GM19193 (cell line): Measurements from ENCODE around the gene ZNF438.

Experiments
- POLR2A ChIP-seq: IDR thresholded peaks from 4 replicates; pipeline ENCODE4 v1.6.1; 2011; ENCODE audit not compliant: insufficient read depth, insufficient read length; ENCODE audit errors: extremely low read depth

Gene ZNF438

GRCh38 chr10:31000867-31001266, 30.8 kb downstream of the ZNF438 start:
- TF ChIP-seq POLR2A: no peak

- no peak for TF ChIP-seq POLR2A
These were observed 31.4 kb downstream of the ZNF438 start for GRCh38 chr10:31000071-31000782.

GRCh38 chr10:30999070-30999712, 32.5 kb downstream of the ZNF438 start:
- TF ChIP-seq POLR2A: no peak

GRCh38 chr10:30997536-30998235, 34.0 kb downstream of the ZNF438 start:
- TF ChIP-seq POLR2A: no peak

GRCh38 chr10:30996481-30997005, 35.1 kb downstream of the ZNF438 start:
- TF ChIP-seq POLR2A: no peak

- no peak for TF ChIP-seq POLR2A
These were observed 36.4 kb downstream of the ZNF438 start for GRCh38 chr10:30995081-30995770.

GRCh38 chr10:30993155-30993554, 38.5 kb downstream of the ZNF438 start:
- no peak for TF ChIP-seq POLR2A

- no peak for TF ChIP-seq POLR2A
These were observed 39.0 kb downstream of the ZNF438 start for GRCh38 chr10:30992681-30993080.

- no peak for TF ChIP-seq POLR2A
These were observed 40.0 kb downstream of the ZNF438 start for GRCh38 chr10:30991647-30992011.

GRCh38 chr10:30990971-30991646, 40.6 kb downstream of the ZNF438 start:
- no peak for TF ChIP-seq POLR2A

GRCh38 chr10:30990351-30990750, 41.3 kb downstream of the ZNF438 start:
- TF ChIP-seq POLR2A: no peak

- no peak for TF ChIP-seq POLR2A
These were observed 42.7 kb downstream of the ZNF438 start for GRCh38 chr10:30988831-30989435.

- no peak for TF ChIP-seq POLR2A
These were observed 44.2 kb downstream of the ZNF438 start for GRCh38 chr10:30987463-30987862.

GRCh38 chr10:30986053-30986555, 45.6 kb downstream of the ZNF438 start:
- TF ChIP-seq POLR2A: no peak
